ENCODE data around the gene APOA1. TPM values are rescaled to one million over a fixed set of nuclear protein-coding genes. Genes with fewer than 3 reads are reported as not detected.

The APOA1 gene
- total and polyA plus RNA-seq, 10 of the 15 experiments (the other 5 are each of a cell fraction or from before 2014, with no cell fraction given), result 0.10 to 2.4 (median 0.24) TPM; not detected in 3

DNA sequence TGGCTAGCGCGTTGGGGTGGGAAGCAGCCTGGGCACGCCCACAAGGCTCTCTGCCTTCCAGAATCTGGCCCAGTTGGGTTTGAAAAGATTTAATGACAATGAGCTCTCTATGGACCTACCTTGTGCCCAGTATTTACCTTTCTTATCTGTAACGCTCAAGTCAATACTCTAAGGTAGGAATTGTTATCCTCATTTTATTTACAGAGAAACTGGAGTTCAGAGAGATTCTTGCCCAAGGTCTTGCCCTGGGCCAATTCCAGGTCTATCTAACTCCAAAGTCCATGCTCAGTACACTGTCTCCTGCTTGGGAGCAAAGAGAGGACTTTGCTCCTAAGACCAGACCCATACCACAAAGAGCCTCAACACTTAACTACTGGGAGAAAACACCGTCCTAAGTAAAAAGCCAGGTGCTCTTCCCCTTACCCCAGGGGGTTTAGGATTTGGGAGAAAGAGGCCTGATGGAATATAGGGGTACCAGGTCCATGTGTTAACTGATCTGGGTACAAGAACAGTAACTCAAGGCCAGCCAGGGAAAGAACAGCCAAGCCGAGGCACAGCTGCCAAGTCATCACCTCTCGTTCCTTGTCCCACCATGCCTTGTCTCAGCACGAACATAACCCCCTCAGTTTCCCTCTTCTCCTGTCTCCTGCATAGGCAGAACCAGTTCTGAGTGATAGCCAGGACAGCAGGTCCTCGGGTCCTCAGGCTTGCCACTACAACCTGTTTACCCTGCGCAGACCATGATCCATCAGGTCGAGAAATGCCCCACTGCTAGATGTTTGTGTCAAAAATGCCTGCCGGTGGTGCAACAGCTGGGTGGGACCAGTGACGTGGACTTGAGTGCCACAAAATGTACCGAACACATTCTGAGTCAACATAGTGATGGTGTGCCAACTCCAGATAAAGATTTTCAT is 28.9 kb downstream of the APOA1 start (continued):
- TF ChIP-seq, protein P1, sequence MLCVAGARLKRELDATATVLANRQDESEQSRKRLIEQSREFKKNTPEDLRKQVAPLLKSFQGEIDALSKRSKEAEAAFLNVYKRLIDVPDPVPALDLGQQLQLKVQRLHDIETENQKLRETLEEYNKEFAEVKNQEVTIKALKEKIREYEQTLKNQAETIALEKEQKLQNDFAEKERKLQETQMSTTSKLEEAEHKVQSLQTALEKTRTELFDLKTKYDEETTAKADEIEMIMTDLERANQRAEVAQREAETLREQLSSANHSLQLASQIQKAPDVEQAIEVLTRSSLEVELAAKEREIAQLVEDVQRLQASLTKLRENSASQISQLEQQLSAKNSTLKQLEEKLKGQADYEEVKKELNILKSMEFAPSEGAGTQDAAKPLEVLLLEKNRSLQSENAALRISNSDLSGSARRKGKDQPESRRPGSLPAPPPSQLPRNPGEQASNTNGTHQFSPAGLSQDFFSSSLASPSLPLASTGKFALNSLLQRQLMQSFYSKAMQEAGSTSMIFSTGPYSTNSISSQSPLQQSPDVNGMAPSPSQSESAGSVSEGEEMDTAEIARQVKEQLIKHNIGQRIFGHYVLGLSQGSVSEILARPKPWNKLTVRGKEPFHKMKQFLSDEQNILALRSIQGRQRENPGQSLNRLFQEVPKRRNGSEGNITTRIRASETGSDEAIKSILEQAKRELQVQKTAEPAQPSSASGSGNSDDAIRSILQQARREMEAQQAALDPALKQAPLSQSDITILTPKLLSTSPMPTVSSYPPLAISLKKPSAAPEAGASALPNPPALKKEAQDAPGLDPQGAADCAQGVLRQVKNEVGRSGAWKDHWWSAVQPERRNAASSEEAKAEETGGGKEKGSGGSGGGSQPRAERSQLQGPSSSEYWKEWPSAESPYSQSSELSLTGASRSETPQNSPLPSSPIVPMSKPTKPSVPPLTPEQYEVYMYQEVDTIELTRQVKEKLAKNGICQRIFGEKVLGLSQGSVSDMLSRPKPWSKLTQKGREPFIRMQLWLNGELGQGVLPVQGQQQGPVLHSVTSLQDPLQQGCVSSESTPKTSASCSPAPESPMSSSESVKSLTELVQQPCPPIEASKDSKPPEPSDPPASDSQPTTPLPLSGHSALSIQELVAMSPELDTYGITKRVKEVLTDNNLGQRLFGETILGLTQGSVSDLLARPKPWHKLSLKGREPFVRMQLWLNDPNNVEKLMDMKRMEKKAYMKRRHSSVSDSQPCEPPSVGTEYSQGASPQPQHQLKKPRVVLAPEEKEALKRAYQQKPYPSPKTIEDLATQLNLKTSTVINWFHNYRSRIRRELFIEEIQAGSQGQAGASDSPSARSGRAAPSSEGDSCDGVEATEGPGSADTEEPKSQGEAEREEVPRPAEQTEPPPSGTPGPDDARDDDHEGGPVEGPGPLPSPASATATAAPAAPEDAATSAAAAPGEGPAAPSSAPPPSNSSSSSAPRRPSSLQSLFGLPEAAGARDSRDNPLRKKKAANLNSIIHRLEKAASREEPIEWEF (IDR thresholded peaks at IDR 0.05; ENCODE audit: insufficient replicate concordance, low read depth, low read length), result no peak
- TF ChIP-seq, protein P2, sequence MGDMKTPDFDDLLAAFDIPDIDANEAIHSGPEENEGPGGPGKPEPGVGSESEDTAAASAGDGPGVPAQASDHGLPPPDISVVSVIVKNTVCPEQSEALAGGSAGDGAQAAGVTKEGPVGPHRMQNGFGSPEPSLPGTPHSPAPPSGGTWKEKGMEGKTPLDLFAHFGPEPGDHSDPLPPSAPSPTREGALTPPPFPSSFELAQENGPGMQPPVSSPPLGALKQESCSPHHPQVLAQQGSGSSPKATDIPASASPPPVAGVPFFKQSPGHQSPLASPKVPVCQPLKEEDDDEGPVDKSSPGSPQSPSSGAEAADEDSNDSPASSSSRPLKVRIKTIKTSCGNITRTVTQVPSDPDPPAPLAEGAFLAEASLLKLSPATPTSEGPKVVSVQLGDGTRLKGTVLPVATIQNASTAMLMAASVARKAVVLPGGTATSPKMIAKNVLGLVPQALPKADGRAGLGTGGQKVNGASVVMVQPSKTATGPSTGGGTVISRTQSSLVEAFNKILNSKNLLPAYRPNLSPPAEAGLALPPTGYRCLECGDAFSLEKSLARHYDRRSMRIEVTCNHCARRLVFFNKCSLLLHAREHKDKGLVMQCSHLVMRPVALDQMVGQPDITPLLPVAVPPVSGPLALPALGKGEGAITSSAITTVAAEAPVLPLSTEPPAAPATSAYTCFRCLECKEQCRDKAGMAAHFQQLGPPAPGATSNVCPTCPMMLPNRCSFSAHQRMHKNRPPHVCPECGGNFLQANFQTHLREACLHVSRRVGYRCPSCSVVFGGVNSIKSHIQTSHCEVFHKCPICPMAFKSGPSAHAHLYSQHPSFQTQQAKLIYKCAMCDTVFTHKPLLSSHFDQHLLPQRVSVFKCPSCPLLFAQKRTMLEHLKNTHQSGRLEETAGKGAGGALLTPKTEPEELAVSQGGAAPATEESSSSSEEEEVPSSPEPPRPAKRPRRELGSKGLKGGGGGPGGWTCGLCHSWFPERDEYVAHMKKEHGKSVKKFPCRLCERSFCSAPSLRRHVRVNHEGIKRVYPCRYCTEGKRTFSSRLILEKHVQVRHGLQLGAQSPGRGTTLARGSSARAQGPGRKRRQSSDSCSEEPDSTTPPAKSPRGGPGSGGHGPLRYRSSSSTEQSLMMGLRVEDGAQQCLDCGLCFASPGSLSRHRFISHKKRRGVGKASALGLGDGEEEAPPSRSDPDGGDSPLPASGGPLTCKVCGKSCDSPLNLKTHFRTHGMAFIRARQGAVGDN (IDR thresholded peaks at IDR 0.05), result no peak
- TF ChIP-seq NBN (IDR thresholded peaks at IDR 0.05), result no peak
